Progenitor cell of endocrine pancreas (in vitro differentiated cells): ENCODE data around the gene GAS1. TPM values are rescaled to one million over a fixed set of nuclear protein-coding genes. Genes with fewer than 3 reads are reported as not detected.

Experiments used
- DNase-seq: peaks from one replicate; pipeline ENCODE4 v3.0.0; 2021; ENCODE audit warnings: low spot score; ENCODE audit not compliant: unreplicated experiment
- H3K27ac Mint-ChIP-seq: 2 replicates; pipeline ENCODE4 v1.8.0; 2021; ENCODE audit warnings: mild to moderate bottlenecking, moderate library complexity, mixed read lengths
- H3K27me3 Mint-ChIP-seq: 2 replicates; pipeline ENCODE4 v1.8.0; 2021; ENCODE audit warnings: mixed read lengths
- H3K36me3 Mint-ChIP-seq: 2 replicates; pipeline ENCODE4 v1.8.0; 2022; ENCODE audit warnings: mixed read lengths; ENCODE audit not compliant: insufficient read depth
- H3K4me1 Mint-ChIP-seq: 2 replicates; pipeline ENCODE4 v1.8.0; 2021; ENCODE audit warnings: low read depth, mixed read lengths
- H3K4me3 Mint-ChIP-seq: 2 replicates; pipeline ENCODE4 v1.8.0; 2021; ENCODE audit warnings: low read depth, mild to moderate bottlenecking, moderate library complexity, mixed read lengths
- H3K9me3 Mint-ChIP-seq: 2 replicates; pipeline ENCODE4 v1.8.0; 2021; ENCODE audit warnings: low read depth, mixed read lengths
- total RNA-seq: library from RNA; stranded (reverse); gene quantifications from 2 replicates; pipeline ENCODE4 v1.2.1, GENCODE V29; 2021
- TF ChIP-seq, protein P1 (sequence below): fragments of 200-600 bp; sonication (generic); IDR thresholded peaks from one replicate; pipeline ENCODE4 v1.5.0; 2021; ENCODE audit warnings: antibody characterized with exemption, mild to moderate bottlenecking; ENCODE audit not compliant: unreplicated experiment

The GAS1 gene
- total RNA-seq, 1 donor from 2014 or later, result 4.0 TPM

DNA sequence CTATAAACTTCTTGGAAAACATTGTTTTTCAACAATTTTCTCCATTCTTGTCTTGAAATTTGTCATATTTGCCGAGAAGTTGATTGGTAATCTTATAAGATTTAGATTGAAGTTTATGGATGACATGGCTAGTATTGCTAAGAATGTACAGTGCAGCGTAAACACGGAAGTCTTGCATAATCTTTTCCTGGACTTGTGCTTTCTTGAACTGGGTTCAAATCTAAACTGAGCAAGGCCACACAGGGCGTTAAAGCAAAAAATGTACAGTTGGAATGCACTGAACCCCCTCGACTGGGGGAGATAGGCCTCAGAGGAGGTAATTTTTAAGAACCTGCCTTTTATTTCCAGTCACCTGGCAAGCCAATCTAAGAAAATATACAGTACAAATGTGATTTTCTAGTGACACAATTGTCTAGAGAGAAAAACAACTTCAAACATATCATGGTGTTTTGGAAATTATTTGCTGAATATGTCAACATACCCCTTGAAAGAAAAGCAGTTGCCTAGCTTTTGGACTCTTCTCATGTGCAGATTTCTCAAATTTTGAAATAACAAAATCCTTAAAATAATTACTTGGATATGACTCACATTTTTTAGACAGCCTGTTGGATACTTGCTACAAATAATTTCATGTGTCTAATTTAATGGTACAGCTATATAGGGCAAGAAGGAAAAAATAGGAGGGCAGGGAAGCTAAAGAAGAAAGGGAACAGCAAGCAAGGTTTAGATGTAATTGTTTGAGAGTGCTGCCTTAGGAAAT is 18.5 kb upstream of the GAS1 start:
- Mint-ChIP-seq H3K4me3 (no peak overlapping the region), H3K9me3 (no peaks in the 10 kb centered on the region), H3K4me1 (no peaks in the 10 kb centered on the region), H3K36me3 (no peaks in the 10 kb centered on the region), H3K27ac (no peak overlapping the region), H3K27me3 (peaks cover 15% of the 10 kb centered on the region)
- DNase-seq, result no peak
- TF ChIP-seq, protein P1, sequence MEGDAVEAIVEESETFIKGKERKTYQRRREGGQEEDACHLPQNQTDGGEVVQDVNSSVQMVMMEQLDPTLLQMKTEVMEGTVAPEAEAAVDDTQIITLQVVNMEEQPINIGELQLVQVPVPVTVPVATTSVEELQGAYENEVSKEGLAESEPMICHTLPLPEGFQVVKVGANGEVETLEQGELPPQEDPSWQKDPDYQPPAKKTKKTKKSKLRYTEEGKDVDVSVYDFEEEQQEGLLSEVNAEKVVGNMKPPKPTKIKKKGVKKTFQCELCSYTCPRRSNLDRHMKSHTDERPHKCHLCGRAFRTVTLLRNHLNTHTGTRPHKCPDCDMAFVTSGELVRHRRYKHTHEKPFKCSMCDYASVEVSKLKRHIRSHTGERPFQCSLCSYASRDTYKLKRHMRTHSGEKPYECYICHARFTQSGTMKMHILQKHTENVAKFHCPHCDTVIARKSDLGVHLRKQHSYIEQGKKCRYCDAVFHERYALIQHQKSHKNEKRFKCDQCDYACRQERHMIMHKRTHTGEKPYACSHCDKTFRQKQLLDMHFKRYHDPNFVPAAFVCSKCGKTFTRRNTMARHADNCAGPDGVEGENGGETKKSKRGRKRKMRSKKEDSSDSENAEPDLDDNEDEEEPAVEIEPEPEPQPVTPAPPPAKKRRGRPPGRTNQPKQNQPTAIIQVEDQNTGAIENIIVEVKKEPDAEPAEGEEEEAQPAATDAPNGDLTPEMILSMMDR, result no peak

DNA sequence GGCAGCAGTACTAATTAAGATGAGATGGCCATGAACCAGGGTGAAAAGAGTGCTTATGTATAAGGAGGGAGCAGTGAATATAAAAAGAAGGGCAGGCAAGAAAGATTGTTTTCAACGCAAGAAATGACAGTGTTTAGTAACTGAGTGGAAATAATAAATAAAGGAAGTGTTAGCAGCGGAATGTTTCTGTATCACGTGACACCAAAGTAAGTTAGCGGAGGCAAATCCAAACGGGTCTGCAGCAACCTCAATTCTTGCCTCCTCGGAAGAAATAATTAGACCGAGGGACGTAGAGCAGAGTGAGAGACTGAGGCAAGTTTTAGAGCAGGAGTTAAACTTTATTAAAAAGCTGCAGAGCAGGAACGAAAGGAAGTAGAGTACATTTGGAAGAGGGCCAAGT is 15.4 kb upstream of the GAS1 start:
- Mint-ChIP-seq H3K4me3 (no peak overlapping the region), H3K36me3 (no peaks in the 10 kb centered on the region), H3K9me3 (no peaks in the 10 kb centered on the region), H3K27me3 (peaks cover 24% of the 10 kb centered on the region), H3K4me1 (peaks cover 1% of the 10 kb centered on the region), H3K27ac (no peak overlapping the region)
- TF ChIP-seq, protein P1, result no peak
- no peak for DNase-seq

DNA sequence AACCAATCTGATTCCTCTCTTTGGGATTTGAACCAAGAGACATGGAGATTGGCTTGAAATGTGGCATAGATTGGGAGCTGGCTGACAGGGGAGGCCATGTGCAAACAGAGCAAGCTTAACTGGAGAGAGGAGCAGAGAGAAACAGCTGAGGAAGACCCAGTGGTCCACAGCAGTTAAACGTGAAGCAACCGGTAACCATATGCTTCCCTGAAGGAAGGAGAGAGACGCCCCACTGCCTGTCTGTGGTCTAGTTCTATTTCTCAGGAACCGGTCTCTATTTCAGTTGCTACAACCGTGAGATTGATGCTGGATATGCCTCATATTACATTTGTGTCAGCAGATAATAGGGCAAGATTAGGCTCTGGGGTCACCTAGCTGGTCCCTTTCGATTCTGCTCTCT is 13.6 kb upstream of the GAS1 start:
- TF ChIP-seq, protein P1, result no peak
- H3K36me3 Mint-ChIP-seq, result no peaks in the 10 kb centered on the region
- no peak for DNase-seq

DNA sequence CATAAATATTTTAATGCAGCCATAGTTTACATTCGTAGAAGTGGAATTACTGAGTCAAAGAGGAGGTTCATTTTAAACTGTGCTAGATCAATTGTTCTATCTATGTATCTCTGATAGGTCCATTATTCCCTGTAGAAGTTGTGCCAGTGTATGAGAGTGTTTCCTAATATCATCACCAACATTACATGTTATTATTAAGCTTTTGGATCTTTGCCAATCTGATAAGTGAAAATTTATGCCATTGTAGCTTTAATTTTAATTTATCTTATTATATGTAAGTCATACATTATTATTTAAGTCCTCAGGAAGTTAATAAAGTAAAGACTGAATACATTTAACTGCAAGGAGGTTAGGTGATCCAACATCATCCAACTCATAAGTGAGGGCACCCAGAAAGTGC is 10.9 kb upstream of the GAS1 start:
- TF ChIP-seq, protein P1, result no peak

More for the DNA sequence above, 13.6 kb upstream of the GAS1 start:
- Mint-ChIP-seq H3K4me3 (no peak overlapping the region), H3K9me3 (no peaks in the 10 kb centered on the region), H3K27me3 (peaks cover 29% of the 10 kb centered on the region), H3K27ac (no peak overlapping the region), H3K4me1 (peaks cover 1% of the 10 kb centered on the region)

DNA sequence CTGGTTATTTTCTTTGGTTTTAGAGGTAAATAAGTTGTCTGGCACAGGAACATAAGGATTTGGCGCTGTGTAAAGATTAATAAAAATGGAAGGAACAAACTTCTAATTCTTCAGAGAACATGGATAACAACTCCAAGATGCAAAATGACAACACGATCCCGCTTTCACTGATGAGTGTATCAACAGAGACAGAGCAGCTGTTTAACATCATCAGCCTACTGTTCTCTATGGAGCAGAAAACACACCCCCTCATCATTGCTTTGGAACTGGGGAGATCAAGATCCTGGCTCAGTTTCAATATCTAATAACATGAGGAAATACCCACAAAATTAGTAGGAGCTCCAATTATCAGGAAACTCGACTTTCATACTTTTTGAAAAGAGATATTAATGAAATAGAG is 8.3 kb upstream of the GAS1 start:
- Mint-ChIP-seq H3K36me3 (no peaks in the 10 kb centered on the region), H3K4me3 (no peak overlapping the region), H3K4me1 (peaks cover 1% of the 10 kb centered on the region), H3K27ac (no peak overlapping the region), H3K27me3 (peaks cover 43% of the 10 kb centered on the region), H3K9me3 (peaks cover 5% of the 10 kb centered on the region)
- TF ChIP-seq, protein P1, result no peak
- DNase-seq, result no peak

More for the DNA sequence above, 10.9 kb upstream of the GAS1 start:
- Mint-ChIP-seq H3K4me3 (no peak overlapping the region), H3K36me3 (no peaks in the 10 kb centered on the region), H3K27ac (no peak overlapping the region), H3K27me3 (peaks cover 42% of the 10 kb centered on the region), H3K9me3 (no peaks in the 10 kb centered on the region), H3K4me1 (peaks cover 1% of the 10 kb centered on the region)
- no peak for DNase-seq
